Vagina (tissue), 2 donors: ENCODE results near the gene GNRH2. TPM values are rescaled to one million over a fixed set of nuclear protein-coding genes. Genes with fewer than 3 reads are reported as not detected.

Experiments
- DNase-seq, 2 donors: peaks; one replicate each; pipeline ENCODE4 v3.0.0-alpha.2; 2017; ENCODE audit errors: extremely low spot score in 2 of 2
- H3K27ac ChIP-seq: fragments of 200-600 bp; sonication (generic); one replicate; pipeline ENCODE4 v1.5.1; 2019
- H3K27me3 ChIP-seq: fragments of 200-600 bp; sonication (generic); one replicate; pipeline ENCODE4 v1.5.1; 2019
- H3K36me3 ChIP-seq, 2 donors: fragments of 200-600 bp; sonication (generic); one replicate each; pipeline ENCODE4 v1.5.1; 2017 to 2019
- H3K4me1 ChIP-seq: fragments of 200-600 bp; sonication (generic); one replicate; pipeline ENCODE4 v1.5.1; 2019
- H3K4me3 ChIP-seq, 2 donors: fragments of 200-600 bp; sonication (generic); 1 replicate in 1 of 2; 2 replicates in 1 of 2; pipeline ENCODE4 v1.5.1; 2016 to 2019
- H3K9me3 ChIP-seq: fragments of 200-600 bp; sonication (generic); one replicate; pipeline ENCODE4 v1.5.1; 2019
- CTCF ChIP-seq, 3 experiments: fragments of 450-650 bp in 2 of 3; fragments of 200-600 bp in 1 of 3; sonication (generic) in 1 of 3; IDR thresholded peaks; one replicate each; pipeline ENCODE4 v1.5.1; 2017 to 2019; ENCODE audit warnings: antibody characterized with exemption in 3 of 3, mild to moderate bottlenecking in 2 of 3, moderate library complexity in 2 of 3
- POLR2A ChIP-seq, 2 donors: fragments of 450-650 bp; IDR thresholded peaks; one replicate each; pipeline ENCODE4 v1.6.1; 2017; ENCODE audit warnings: antibody characterized with exemption in 2 of 2, mild to moderate bottlenecking in 2 of 2, moderate library complexity in 2 of 2
- POLR2AphosphoS5 ChIP-seq, 2 donors: sonication (generic); formaldehyde crosslinking; IDR thresholded peaks; one replicate each; pipeline ENCODE4 v1.9.0; 2017; ENCODE audit warnings: antibody characterized with exemption in 2 of 2, mild to moderate bottlenecking in 2 of 2, low read depth in 1 of 2; ENCODE audit not compliant: insufficient read depth in 1 of 2
- intact Hi-C: fragments of 100-400 bp; cut with DNase I; formaldehyde crosslinking; loops from one replicate; pipeline ENCODE4 v1.15.1; 2023
- total RNA-seq: library from RNA; depleted of rRNA; stranded (reverse); fragments of >200 nt; gene quantifications from one replicate; pipeline ENCODE4 v1.2.3, GENCODE V29; 2016

GNRH2 gene
- total RNA-seq, 1 donor from 2014 or later = not detected

GRCh38 chr20:3045042-3045815, 1.8 kb downstream of the GNRH2 start:
- Histone ChIP-seq H3K4me3 (peak overlapping the region; percentile 88 to 91), H3K4me1 (peaks cover 39% of the 10 kb centered on the region), H3K9me3 (no peaks in the 10 kb centered on the region), H3K27ac (peak overlapping the region; percentile 82), H3K36me3 (peaks cover 0 to 22% of the 10 kb centered on the region in 2 donors), H3K27me3 (no peaks in the 10 kb centered on the region)
- intact Hi-C loops = no loop called here
- DNase-seq = no peak
- no peak for TF ChIP-seq CTCF (IDR thresholded peaks at IDR 0.05)
- no peak for TF ChIP-seq POLR2A (IDR thresholded peaks at IDR 0.05)
- no peak for TF ChIP-seq POLR2AphosphoS5 (IDR thresholded peaks at IDR 0.05; ENCODE audit: insufficient read depth in 1 of 2, low read depth in 1 of 2)

DNA sequence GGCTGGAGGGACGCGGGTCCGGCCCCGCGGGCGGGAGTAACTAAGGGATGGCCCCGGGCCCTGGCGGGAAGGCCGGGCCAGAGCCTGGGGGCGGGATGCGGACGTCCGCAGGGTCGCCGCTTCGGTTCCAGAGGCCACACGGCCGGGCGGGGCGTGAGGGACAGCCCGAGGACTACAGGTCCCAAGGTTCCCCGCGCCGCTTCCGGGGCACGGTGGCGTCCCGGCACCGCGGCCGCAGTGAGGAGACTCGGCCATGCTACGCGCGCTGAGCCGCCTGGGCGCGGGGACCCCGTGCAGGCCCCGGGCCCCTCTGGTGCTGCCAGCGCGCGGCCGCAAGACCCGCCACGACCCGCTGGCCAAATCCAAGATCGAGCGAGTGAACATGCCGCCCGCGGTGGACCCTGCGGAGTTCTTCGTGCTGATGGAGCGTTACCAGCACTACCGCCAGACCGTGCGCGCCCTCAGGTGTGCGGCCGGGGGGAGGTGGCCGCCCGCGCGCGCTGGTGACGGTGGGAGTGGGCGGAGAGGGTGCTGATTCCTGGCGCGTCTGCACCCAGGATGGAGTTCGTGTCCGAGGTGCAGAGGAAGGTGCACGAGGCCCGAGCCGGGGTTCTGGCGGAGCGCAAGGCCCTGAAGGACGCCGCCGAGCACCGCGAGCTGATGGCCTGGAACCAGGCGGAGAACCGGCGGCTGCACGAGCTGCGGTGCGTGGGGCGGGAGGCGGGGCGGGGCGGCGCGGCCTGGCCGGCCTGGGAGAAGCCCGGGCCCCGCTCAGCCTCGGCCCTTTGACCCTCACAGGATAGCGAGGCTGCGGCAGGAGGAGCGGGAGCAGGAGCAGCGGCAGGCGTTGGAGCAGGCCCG, 2.6 kb downstream of the GNRH2 start, which contains the start of gene MRPS26:
Gene MRPS26, plus strand, starts transcription at position 237 of the 861 bp plus-strand sequence. Its CDS starts 17 bp downstream, at position 254.
- intact Hi-C loops = no loop called here
- peaks cover 39% of the 10 kb centered on the region for H3K4me1 ChIP-seq
- peaks cover 0 to 22% of the 10 kb centered on the region in 2 donors for H3K36me3 ChIP-seq
- H3K27me3 ChIP-seq = no peaks in the 10 kb centered on the region
- H3K9me3 ChIP-seq = no peaks in the 10 kb centered on the region
- peak within 1 kb of the TSS; percentile 82 for H3K27ac ChIP-seq
- TF ChIP-seq POLR2A (IDR thresholded peaks at IDR 0.05) (peak in 1 of 2 donors; percentile 44), CTCF (IDR thresholded peaks at IDR 0.05) (no peak), POLR2AphosphoS5 (IDR thresholded peaks at IDR 0.05; ENCODE audit: insufficient read depth in 1 of 2, low read depth in 1 of 2) (peak in 1 of 2 donors; percentile 87)
- no peak for DNase-seq
- peak within 1 kb of the TSS; percentile 88 to 91 for H3K4me3 ChIP-seq

DNA sequence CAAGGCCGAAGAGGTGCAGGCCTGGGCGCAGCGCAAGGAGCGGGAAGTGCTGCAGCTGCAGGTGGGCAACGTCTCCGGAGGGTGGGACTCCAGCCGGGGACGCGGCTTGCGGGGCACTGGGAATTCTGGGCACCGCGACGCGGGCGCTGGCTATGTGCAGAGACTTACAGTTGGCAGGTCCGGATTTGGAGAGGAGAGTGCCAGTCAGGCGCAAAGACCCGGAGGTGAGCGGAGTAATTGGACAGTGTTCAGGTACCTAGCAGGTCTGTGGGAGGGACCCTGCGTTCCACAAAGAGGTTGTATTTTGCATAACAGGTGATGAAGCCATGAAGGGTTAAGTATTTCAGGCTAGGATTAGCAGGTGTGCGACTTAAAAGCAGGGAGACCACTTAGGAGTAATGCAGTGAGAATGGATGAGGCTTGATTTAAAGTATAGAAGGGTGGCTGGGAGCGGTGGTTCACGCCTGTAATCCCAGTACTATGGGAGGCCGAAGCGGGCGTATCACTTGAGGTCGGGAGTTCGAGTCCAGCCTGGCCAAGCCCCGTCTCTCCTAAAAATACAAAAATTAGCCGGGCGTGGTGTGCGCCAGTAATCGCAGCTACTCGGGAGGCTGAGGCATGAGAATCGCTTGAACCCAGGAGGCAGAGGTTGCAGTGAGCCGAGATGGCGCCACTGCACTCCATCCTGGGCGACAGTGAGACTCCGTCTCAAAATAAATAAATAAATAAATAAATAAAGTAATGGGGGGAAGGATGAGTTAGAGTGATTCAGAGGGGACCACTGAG, 3.4 kb downstream of the GNRH2 start:
- Histone ChIP-seq H3K27me3 (no peaks in the 10 kb centered on the region), H3K36me3 (peaks cover 0 to 22% of the 10 kb centered on the region in 2 donors), H3K27ac (peak overlapping the region; percentile 82), H3K4me1 (peaks cover 35% of the 10 kb centered on the region), H3K4me3 (peak overlapping the region; percentile 88 to 91), H3K9me3 (no peaks in the 10 kb centered on the region)
- intact Hi-C loops = no loop called here
- TF ChIP-seq POLR2A (IDR thresholded peaks at IDR 0.05) = no peak
- no peak for TF ChIP-seq CTCF (IDR thresholded peaks at IDR 0.05)
- TF ChIP-seq POLR2AphosphoS5 (IDR thresholded peaks at IDR 0.05; ENCODE audit: insufficient read depth in 1 of 2, low read depth in 1 of 2) = no peak
- DNase-seq = no peak

DNA sequence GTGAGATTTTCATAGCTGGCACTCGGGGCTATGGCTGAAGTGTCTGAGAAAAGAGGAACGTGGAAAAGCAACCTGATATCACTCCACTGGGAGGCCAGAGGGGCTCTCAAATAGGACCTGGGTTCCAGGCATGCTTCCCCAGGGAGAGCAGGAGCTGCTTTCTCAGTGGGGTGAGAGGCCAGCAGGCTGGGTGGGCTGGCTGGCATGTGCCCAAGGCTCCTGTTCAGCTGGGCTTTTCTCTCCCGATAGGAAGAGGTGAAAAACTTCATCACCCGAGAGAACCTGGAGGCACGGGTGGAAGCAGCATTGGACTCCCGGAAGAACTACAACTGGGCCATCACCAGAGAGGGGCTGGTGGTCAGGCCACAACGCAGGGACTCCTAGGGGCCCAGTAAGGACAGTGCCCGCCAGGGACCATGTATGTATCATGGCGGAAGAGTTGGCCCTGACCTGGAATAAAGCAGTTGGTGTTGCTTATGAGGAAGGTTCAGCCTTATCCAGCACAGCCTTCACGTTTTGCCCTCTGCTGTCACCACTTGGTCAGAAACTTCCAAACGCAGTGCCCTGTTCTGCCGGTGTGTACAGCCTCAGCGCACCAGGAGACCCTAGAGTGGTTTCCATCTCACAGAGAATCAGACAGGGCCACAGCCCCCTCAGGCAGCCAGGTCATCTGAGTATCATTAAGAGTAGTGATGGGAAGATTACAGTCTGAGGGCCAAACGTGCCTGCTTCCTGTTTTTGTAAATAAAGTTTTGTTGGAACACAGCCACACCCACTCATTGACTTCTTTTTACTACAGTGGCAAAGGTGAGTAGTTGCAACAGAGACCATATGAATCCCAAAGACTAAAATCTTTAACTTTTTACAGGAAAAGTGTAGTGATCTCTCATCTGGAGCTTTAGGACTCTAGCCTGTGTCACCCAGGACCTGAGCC, 4.3 kb downstream of the GNRH2 start:
- peaks cover 0 to 22% of the 10 kb centered on the region in 2 donors for H3K36me3 ChIP-seq
- TF ChIP-seq POLR2AphosphoS5 (IDR thresholded peaks at IDR 0.05; ENCODE audit: insufficient read depth in 1 of 2, low read depth in 1 of 2) (no peak), POLR2A (IDR thresholded peaks at IDR 0.05) (no peak), CTCF (IDR thresholded peaks at IDR 0.05) (no peak)
- peaks cover 26% of the 10 kb centered on the region for H3K4me1 ChIP-seq
- no peak overlapping the region for H3K27ac ChIP-seq
- no peaks in the 10 kb centered on the region for H3K9me3 ChIP-seq
- intact Hi-C loops = no loop called here
- no peaks in the 10 kb centered on the region for H3K27me3 ChIP-seq
- DNase-seq = no peak
- peak overlapping the region in 1 of 2 donors; percentile 91 for H3K4me3 ChIP-seq
